Dendritic cell treated with granulocyte-macrophage colony-stimulating factor and Interleukin-4, amounts not matched to agents 40 ng/mL and 50 ng/mL, for 4 days (primary cell): ENCODE results near the gene PCDHGA6.
"Not testable (repeated sequence)": the region's sequence is repeated elsewhere in the genome, so short reads cannot be mapped to it uniquely, and the experiment has no call there.

ENCODE experiments used
- H3K27ac Mint-ChIP-seq: one replicate; pipeline ENCODE4 v1.8.0; 2022; ENCODE audit warnings: mild to moderate bottlenecking, mixed read lengths
- H3K27me3 Mint-ChIP-seq: one replicate; pipeline ENCODE4 v1.8.0; 2022; ENCODE audit warnings: mild to moderate bottlenecking, mixed read lengths
- H3K36me3 Mint-ChIP-seq: one replicate; pipeline ENCODE4 v1.8.0; 2022; ENCODE audit warnings: low read depth, mixed read lengths
- H3K4me1 Mint-ChIP-seq: one replicate; pipeline ENCODE4 v1.8.0; 2022; ENCODE audit warnings: low read depth, mixed read lengths
- H3K4me3 Mint-ChIP-seq: one replicate; pipeline ENCODE4 v1.8.0; 2022; ENCODE audit warnings: mild to moderate bottlenecking, moderate library complexity, mixed read lengths
- H3K9me3 Mint-ChIP-seq: one replicate; pipeline ENCODE4 v1.8.0; 2022; ENCODE audit warnings: mixed read lengths
- intact Hi-C: fragments of 100-400 bp; cut with micrococcal nuclease; formaldehyde crosslinking; loops from one replicate; pipeline ENCODE4 v1.15.0; 2022

The PCDHGA6 gene

GRCh38 chr5:141414548-141415274 lies 41.0 kb downstream of the PCDHGA6 start:
- Mint-ChIP-seq H3K9me3 (peaks cover 22% of the 10 kb centered on the region), H3K4me1 (peaks cover 30% of the 10 kb centered on the region), H3K27me3 (peaks cover 81% of the 10 kb centered on the region)
- H3K27ac Mint-ChIP-seq, H3K4me3 Mint-ChIP-seq, H3K36me3 Mint-ChIP-seq: not testable (repeated sequence)
- intact Hi-C loops = loop anchor here (10.0 kb wide), 1 partner anchor 90 kb away; the partner anchor contains the start of gene TAF7

DNA sequence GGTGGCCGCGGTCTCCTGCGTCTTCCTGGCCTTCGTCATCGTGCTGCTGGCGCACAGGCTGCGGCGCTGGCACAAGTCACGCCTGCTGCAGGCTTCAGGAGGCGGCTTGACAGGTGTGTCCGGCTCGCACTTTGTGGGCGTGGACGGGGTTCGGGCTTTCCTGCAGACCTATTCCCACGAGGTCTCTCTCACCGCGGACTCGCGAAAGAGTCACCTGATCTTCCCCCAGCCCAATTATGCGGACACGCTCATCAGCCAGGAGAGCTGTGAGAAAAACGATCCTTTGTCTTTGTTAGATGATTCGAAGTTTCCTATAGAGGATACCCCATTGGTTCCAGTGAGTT lies 41.6 kb downstream of the PCDHGA6 start:
- H3K27ac Mint-ChIP-seq, H3K4me3 Mint-ChIP-seq, H3K36me3 Mint-ChIP-seq: not testable (repeated sequence)
- intact Hi-C loops = loop anchor here (10.0 kb wide), 1 partner anchor 90 kb away; the partner anchor contains the start of gene TAF7
- Mint-ChIP-seq H3K9me3 (peaks cover 17% of the 10 kb centered on the region), H3K27me3 (peaks cover 79% of the 10 kb centered on the region), H3K4me1 (peaks cover 30% of the 10 kb centered on the region)

DNA sequence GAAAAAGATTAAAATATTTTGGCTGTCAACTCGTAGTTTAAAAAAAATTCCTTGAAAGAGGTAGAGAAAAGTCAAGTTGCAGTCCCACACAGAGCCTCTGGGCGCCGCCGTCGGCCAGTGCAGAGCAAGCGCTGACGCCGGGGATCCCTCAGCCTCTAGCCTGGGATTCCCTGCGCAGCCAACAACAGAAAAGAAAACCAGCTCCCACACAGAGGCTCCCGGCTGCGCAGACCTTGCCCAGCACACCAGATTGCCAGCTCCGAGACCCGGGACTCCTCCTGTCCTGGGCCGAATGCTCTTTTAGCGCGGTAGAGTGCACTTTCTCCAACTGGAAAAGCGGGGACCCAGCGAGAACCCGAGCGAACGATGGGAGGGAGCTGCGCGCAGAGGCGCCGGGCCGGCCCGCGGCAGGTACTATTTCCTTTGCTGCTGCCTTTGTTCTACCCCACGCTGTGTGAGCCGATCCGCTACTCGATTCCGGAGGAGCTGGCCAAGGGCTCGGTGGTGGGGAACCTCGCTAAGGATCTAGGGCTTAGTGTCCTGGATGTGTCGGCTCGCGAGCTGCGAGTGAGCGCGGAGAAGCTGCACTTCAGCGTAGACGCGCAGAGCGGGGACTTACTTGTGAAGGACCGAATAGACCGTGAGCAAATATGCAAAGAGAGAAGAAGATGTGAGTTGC lies 43.9 kb downstream of the PCDHGA6 start, which contains the start of gene PCDHGB7:
PCDHGB7 (plus strand) TSS at position 184 of the 679 bp plus-strand sequence; CDS start at position 367, 183 bp downstream.
- H3K36me3 Mint-ChIP-seq, H3K27ac Mint-ChIP-seq: not testable (repeated sequence)
- H3K9me3 Mint-ChIP-seq = peaks cover 14% of the 10 kb centered on the region
- H3K27me3 Mint-ChIP-seq = peaks cover 82% of the 10 kb centered on the region
- peak within 1 kb of the TSS; percentile 82 for H3K4me3 Mint-ChIP-seq
- peaks cover 39% of the 10 kb centered on the region for H3K4me1 Mint-ChIP-seq
- intact Hi-C loops = loop anchor here (2.0 to 10.0 kb wide), 2 partner anchors 93 to 147 kb away; partner anchors contain the start of gene TAF7

DNA sequence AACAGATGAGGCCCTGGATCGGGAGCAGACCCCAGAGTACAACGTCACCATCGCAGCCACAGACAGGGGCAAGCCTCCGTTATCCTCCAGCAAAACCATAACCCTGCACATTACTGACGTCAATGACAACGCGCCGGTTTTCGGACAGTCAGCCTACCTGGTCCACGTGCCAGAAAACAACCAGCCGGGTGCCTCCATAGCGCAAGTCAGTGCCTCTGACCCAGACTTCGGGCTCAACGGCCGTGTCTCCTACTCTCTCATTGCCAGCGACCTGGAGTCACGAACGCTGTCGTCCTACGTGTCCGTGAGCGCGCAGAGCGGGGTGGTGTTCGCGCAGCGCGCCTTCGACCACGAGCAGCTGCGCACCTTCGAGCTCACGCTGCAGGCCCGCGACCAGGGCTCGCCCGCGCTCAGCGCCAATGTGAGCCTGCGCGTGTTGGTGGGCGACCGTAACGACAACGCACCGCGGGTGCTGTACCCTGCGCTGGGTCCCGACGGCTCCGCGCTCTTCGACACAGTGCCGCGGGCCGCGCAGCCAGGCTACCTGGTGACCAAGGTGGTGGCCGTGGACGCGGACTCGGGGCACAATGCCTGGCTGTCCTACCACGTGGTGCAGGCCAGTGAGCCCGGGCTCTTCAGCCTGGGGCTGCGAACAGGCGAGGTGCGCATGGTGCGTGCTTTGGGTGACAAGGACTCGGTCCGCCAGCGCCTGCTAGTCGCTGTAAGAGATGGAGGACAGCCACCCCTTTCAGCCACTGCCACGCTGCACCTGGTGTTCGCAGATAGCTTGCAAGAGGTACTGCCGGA lies 45.6 kb downstream of the PCDHGA6 start:
- H3K4me3 Mint-ChIP-seq = no peak overlapping the region
- H3K27me3 Mint-ChIP-seq = peaks cover 81% of the 10 kb centered on the region
- peaks cover 14% of the 10 kb centered on the region for H3K9me3 Mint-ChIP-seq
- H3K27ac Mint-ChIP-seq = no peak overlapping the region
- intact Hi-C loops = loop anchor here (10.0 kb wide), 1 partner anchor 94 kb away; the partner anchor contains the start of gene TAF7
- peaks cover 4% of the 10 kb centered on the region for H3K36me3 Mint-ChIP-seq
- peaks cover 27% of the 10 kb centered on the region for H3K4me1 Mint-ChIP-seq

GRCh38 chr5:141420855-141421488 lies 47.3 kb downstream of the PCDHGA6 start, which contains the start of gene PCDHGA11:
PCDHGA11 (plus strand) TSS chr5:141421051; CDS start chr5:141421228, 177 bp downstream.
- Mint-ChIP-seq H3K27me3 (peaks cover 80% of the 10 kb centered on the region), H3K9me3 (peaks cover 14% of the 10 kb centered on the region), H3K4me1 (peaks cover 23% of the 10 kb centered on the region), H3K27ac (no peak within 1 kb of the TSS), H3K36me3 (peaks cover 4% of the 10 kb centered on the region), H3K4me3 (peak within 1 kb of the TSS; percentile 78)
- intact Hi-C loops = loop anchor here (2.0 kb wide), 1 partner anchor 104 kb away; no protein-coding TSS in a partner anchor

DNA sequence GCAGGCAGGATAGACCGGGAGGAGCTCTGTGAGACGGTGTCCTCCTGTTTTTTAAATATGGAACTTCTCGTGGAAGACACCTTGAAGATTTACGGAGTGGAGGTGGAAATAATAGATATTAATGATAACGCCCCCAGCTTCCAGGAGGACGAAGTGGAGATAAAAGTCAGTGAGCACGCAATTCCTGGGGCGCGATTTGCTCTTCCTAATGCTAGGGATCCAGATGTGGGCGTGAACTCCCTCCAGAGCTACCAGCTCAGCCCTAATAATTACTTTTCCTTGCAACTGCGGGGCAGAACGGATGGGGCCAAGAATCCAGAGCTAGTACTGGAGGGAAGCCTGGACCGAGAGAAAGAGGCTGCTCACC lies 47.8 kb downstream of the PCDHGA6 start:
- Mint-ChIP-seq H3K9me3 (peaks cover 14% of the 10 kb centered on the region), H3K4me3 (peak overlapping the region; percentile 78), H3K27me3 (peaks cover 81% of the 10 kb centered on the region), H3K36me3 (peaks cover 4% of the 10 kb centered on the region), H3K27ac (no peak overlapping the region), H3K4me1 (peaks cover 23% of the 10 kb centered on the region)
- intact Hi-C loops = loop anchor here (2.0 kb wide), 1 partner anchor 103 kb away; no protein-coding TSS in a partner anchor

- Mint-ChIP-seq H3K27ac (no peak overlapping the region), H3K27me3 (peaks cover 88% of the 10 kb centered on the region), H3K4me1 (peaks cover 20% of the 10 kb centered on the region), H3K36me3 (peaks cover 1% of the 10 kb centered on the region), H3K9me3 (peaks cover 14% of the 10 kb centered on the region), H3K4me3 (no peak overlapping the region)
- intact Hi-C loops = no loop called here
Measured at GRCh38 chr5:141422742-141423291, 49.1 kb downstream of the PCDHGA6 start.

DNA sequence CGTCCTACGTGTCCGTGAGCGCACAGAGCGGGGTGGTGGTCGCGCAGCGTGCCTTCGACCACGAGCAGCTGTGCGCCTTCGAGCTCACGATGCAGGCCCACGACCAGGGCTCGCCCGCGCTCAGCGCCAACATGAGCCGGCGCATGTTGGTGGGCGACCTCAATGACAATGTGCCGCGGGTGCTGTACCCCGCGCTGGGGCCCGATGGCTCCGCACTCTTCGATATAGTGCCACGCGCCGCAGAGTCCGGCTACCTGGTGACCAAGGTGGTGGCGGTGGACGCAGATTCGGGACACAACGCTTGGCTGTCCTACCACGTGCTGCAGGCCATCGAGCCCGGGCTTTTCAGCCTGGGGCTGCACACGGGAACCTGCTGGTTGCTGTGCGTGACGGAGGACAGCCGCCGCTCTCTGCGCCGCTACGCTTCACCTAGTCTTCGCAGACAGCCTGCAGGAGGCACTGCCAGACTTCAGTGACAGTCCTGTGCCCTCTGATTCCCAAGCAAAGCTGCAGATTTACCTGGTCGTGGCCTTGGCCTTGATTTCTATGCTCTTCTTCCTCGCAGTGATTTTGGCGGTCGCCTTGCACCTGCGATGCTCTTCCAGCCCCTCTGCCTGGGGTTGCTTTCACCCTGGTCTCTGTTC lies 54.2 kb downstream of the PCDHGA6 start:
- Mint-ChIP-seq H3K4me1 (peaks cover 15% of the 10 kb centered on the region), H3K27ac (no peak overlapping the region), H3K9me3 (peaks cover 27% of the 10 kb centered on the region), H3K27me3 (peaks cover 83% of the 10 kb centered on the region), H3K4me3 (no peak overlapping the region), H3K36me3 (peaks cover 4% of the 10 kb centered on the region)
- intact Hi-C loops = no loop called here
